GM19455 (cell line): ENCODE results near the gene SAG.

Experiments
- ATAC-seq: cut with Tn5 transposase; IDR thresholded peaks from one replicate; pipeline ENCODE4 v1.9.1; 2021; ENCODE audit not compliant: unreplicated experiment

The SAG gene

DNA sequence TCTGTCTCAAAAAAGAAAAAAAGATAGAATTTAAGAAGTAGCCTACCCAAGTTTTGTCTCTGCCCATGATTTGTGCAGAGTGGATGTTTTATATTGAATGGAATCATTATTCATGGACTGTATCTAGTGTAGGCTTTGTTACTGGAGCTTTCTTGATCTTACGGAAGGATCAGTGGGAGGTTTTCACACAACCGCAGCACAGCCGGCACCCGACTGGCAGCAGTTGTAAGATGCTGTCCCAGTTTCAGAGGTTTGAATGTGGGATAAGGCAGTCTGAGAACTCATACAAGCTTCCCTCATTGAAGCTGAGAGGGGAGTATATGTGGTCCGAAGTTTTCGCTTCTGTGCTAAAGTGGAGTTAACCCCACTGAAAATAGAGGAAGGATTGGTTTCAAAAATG, 19.7 kb upstream of the SAG start:
- no peak for ATAC-seq

DNA sequence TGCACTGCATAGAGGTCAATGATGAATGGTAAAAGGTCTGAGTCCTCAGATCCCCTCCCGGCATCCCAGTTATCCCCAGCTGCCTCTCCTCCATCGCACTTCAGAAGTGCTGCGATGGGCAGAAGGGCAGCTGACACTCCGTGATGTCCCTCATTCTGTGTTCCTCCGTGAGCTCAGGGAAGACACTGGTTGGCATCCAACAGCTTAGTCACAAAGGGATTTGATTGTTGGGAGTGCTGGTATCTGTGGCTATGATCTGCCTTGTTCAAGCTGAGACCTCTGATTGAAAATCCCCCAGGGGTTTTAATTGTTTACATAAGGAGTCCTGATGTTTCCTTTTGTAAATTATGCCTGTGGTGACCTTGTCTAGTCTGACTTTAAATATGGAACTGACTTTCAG, 19.0 kb upstream of the SAG start:
- no peak for ATAC-seq

DNA sequence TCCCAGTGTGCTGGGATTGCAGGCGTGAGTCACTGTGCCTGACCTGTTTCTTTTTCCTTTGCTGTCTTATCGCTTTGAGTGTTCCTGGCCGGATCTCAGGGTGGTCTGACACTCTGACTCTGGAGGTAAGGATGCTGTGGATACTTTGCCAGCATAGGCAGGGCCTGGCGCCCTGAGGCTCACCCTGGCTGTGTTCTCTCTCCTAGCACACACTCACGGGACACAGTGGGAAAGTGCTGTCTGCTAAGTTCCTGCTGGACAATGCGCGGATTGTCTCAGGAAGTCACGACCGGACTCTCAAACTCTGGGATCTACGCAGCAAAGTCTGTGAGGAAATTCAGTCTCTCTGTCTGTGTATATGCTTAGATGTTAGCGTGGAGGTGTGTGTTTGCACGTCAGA, 18.0 kb upstream of the SAG start:
- no peak for ATAC-seq

DNA sequence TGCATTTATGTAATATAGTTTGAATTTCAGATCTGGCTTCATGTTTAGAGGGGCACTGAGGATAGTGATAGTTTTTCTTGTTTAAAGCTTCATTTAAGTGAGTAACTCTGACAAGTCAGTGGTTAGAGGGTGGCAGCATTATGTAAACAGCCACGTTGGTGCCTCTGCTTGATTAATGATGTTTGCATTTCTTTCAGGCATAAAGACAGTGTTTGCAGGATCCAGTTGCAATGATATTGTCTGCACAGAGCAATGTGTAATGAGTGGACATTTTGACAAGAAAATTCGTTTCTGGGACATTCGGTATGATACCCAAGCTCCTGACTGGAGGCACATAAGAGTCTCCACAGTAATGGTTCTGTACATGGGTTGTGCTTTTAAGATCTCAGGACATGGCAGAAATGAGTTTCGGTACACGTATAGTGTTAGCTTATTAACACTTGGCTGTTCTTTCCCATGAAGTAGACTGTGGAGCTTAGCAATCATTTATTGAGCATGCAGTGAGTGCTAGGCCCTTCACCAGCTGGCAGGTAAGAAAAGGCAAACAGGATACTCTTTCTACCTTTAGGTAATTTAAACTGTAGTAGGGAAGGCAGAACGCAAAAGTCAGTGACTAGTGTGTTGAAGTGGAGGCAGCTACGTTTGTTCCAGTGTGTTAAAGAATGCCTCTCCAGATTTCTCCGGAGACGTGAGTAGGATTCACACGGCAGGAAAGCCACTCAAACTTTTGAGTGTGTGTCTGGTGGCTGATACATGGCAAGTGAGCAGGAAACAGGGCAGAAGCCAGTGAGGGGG, 17.4 kb upstream of the SAG start:
- no peak for ATAC-seq

DNA sequence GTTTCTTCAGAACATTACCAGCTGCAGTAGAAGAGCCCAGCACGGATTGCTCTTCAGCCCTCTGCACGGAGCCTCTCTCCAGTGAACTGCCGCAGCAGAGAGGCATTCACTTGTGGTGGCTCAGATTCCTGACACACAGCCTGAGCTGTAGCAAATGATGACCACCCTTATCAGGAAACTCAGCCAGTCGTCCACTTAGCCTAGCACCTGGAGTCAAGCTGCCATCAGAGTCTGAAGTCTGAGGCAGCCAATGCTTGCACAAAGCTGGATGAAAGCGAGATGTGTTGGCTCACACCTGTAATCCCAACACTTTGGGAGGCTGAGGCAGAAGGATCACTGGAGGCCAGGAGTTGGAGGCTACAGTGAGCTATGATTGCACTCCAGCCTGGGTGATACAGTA, 11.7 kb upstream of the SAG start:
- no peak for ATAC-seq

DNA sequence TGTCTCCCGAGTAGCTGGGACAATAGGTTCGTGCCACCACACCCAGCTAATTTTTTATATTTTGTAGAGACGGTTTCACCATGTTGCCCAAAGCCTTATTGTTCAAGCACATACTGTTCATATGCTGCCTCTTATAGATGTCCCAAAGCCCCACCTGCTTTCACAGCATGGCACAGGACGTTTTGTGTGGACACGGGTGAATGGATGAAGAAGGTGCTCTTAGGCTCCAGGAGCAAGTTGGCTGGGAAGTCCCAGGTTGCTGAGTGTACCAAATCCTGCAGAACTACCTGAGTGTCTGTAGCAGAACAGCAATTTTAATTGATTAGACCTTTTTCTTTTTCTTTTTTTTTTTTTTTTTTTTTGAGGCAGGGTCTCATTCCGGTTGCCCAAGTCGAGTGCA, 10.5 kb upstream of the SAG start:
- ATAC-seq = no peak

DNA sequence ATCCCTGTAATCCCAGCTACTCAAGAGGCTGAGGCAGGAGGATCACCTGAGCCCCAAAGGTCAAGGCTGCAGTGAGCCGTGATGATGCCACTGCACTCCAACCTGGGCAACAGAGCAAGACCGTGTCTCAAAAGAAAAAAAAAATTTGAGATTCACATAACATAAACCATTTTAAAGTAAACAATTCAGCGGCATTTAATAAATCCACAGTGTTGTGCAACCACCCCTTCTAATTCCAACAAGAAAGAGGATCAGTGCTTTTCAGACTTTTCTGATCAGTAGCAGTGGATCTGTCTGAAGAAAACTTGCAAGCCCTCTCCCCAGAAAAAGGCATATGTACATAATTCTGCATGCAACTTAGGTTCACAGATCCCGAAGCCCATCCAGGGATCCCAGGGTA, 7.2 kb upstream of the SAG start:
- no peak for ATAC-seq

DNA sequence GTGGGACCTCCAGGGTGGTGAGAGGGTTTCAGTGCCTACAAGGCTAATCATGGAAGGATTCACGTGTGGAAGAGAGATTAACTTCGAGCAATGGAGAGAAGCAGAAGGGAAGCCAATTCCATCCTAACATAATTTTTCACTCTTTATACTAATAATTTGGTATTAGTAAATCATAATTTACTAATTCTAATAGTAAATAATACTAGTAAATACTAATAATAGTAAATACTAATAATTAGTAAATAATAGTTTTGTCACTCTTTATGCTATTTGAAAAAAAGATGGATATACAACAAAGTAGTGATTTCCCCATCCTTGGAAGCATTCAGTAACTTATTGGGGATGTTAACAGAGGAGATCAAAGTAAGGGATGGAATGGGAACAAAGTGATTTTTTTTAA, 6.4 kb upstream of the SAG start:
- no peak for ATAC-seq

DNA sequence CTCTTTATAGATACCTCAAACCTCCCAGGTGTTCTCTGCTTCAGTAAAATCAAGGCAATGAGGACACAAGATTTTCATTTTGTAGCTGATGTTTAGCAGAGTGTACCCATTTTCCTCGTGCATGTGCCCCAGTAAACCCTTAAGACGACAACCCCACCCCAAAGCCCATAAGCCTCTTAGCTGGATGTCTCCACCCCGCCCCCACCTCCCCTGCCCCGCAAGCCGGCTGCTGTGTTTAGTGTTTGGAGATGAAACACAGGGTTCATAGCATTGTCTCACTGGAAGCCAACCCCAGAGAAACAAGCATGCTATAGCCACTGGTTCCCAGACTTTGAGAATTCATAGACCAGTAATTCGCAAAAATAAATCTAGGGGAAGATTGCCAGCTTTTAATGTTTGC, 5.8 kb upstream of the SAG start:
- ATAC-seq = no peak

DNA sequence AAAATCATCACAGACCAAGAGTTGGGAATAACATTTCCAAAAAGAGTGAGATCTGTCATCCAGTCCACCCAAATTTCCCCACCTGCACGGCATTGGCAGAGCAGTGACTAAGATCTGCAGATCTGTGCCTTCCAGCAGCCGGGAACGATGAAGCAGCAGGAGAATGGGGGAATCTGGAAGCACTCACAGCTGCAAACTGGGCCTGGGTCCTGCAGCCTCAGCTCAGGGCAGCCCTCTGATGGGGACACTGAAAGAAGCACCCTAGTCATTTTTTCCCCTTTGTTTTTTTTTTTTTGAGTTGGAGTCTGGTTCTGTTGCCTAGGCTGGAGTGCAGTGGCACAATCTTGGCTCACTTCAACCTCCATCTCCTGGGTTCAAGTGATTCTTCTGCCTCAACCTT, 4.4 kb upstream of the SAG start:
- no peak for ATAC-seq

DNA sequence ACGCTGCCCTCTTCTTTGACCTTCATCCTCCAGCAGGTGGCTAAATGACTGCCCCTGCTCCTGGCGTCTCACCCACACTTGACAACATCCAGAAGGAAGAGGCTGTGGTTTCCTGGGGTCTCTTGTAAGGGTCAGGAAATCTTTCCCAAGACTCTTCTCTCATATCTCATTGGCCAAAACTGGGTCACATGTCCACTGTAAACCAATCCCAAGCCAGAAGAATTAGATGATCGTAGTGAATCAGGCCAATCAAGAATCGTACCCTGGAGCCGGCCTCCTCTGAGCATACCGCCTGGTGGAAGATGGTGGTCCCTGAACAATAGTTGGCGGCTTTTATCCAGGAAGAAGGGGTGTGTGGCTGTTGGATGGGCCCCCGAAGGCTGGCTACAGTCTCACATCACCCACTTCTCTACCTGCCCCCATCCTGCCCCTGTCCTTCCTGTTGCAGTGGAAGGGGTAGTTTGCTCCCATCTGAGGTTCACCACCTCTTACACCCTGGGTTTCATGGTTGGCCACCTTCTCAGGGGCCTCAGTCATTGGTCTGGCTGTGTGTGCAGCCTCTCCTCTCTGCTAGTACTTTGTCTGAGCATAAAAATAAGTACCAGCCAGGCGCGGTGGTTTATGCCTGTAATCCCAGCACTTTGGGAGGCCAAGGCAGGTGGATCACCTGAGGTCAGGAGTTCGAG, 3.8 kb downstream of the SAG start:
- no peak for ATAC-seq

DNA sequence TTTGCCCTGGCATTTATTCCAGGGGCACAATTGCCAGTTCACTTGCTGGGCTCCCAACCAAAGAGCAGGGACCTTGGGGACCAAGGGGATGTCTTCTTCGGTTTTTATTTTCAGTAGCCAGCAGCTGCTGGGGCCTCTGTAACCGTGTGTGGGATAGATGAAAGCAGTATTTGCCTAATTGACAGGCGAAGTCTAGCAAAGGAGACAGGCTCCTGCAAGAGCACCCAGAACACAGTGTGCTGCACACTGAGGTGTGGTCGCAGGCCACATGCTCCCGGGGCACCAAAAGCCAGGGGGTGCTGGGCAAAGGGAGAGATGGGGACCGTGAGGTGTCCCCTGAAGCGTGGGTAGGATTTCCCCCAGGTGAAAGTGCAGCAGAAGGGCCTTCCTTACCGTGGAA, 5.3 kb downstream of the SAG start:
- ATAC-seq = no peak

DNA sequence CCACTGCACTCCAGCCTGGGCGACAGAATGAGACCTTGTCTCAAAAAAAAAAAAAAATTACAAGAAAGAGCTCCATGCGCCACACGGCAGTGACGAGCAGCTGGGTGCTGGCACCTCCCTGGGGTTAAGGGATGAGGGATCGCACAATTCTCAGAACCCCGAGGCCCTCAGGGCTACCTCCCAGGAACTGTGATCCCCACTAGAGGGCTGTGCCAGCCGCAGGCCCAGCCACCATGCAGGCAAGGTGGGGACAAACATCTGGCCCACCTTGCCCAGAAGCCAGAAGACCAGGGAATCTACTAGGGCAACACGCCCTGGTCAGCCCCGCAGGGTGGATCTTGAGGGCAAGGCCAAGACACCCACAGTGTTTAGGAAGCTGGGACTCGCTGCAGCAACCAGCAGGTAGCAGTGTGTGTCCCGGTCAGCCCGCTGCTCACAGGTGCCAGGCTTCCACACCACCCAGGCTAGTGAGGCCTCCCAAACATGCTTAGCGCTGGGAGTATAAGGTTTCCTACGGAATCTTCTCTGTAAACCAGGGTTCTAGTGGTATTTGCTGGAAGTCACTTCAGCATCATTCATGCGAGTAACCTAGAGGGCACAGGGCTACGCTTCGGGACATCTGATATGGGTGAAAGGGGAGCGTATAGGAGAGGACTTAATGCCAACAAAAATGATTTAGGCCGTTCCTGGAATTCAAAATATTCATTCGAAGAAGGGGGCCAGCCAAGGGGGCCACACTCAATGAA, 6.7 kb downstream of the SAG start:
- no peak for ATAC-seq

DNA sequence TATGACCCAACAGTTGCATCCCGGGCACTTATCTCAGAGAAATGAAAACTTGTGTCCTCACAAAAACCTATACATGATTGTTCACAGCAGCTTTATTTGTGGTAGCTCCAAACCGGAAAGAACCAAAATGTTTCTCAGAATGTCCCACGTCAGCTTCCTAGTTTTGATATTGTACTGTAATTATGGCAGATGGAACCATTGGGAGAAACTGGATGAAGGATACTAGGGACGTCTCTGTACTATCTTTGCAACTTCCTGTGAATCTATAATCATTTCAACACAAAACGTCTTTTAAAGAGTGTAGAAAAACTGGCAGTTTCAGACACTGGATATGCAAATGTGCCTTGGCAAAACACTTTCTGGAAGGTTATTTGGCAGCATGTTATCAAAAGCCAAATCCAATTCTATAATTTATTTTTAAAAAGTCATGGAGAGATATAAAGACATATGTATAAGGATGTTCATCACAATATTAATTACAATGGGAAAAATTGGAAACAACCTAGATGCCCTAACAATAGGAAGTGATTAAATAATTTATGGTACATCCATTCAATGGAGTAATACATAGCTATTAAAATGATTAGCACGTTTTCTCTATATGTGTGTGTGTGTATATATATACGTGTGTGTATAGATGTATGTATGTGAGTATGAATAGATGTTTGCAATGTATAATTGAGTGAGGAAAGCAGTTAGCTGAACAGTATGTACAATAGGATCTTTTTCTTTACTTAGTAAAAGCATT, 9.8 kb downstream of the SAG start:
- ATAC-seq = no peak

DNA sequence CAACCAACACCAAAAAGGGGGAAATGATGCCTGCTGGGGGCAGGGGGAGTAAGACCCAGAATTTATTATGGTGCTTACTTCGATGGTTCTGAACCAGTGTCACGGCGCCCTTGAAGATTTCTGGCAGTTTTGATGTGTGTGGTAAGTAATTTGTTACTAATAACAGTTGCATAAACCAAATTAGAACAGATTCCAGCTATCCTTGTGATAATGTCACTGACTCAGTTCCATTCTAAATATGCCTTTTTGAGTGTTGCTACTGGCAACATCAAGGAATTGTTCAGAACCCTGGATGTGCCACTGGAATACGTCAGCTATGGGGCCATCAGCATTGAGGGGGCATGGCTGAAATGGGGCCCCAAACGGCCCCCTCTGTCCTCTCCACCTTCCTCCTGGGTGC, 11.6 kb downstream of the SAG start:
- ATAC-seq = no peak

DNA sequence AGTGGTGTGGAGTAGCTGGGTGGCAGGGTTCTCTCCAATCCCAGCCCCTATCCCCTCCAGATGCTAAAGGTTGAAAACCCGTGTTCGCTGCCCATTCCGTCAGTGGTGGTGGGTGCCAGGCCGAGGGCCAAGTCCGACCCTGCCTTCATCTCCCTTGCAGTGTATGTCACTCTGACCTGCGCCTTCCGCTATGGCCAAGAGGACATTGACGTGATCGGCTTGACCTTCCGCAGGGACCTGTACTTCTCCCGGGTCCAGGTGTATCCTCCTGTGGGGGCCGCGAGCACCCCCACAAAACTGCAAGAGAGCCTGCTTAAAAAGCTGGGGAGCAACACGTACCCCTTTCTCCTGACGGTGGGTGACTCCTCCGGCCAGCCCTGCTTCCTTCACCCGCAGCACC, 12.9 kb downstream of the SAG start:
- ATAC-seq = no peak

DNA sequence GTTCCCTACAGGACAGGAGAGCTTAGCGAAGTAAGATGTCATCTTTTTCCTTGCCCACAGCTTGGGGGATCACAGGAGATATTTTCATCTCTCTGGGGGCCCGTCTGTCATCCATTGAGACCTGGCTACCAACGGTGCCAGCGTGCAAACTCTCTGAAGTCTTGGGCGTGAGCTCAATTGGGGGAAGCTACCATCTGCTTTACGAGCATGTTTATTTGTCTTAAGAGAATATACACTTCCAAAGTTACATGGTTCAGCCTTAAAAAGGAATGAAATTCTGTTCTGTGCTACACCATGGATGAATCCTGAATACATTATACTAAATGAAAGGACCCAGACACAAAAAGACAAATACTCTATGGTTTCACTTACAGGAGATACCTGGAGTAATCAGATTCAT, 13.6 kb downstream of the SAG start:
- no peak for ATAC-seq

DNA sequence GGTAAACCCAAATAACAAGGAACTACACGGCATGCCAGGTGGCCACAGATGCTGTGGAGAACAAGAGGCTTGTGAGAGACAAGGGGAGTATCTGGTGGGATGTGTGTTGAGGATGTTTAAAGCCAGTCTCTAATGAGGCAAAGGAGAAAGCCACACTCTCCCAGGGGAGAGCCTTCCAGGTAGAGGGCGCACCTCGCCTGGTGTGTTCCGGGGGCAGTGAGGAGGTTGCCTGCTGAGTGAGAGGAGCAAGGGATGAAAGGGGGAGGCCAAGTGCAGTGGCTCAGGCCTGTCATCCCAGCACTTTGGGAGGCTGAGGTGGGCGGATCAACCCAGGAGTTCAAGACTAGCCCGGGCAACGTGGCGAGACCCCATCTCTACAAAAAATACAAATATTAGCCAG, 16.2 kb downstream of the SAG start:
- no peak for ATAC-seq

DNA sequence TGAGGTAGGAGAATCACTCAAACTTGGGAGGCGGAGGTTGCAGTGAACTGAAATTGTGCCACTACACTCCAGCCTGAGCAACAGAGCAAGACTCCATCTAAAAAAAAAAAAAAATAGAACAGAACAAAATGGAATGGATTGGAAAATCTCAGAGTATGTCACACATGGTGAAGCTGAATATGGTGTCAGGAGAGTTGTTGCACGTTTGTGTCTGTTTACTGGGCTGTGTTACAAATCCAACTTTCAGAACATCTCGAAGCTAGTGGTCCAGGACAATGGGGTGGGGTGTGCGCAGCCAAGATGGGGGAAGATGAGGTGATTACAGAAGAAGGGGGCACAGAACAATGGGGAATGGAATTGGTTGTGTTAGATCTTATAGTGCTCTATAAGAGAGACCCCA, 17.6 kb downstream of the SAG start:
- no peak for ATAC-seq

DNA sequence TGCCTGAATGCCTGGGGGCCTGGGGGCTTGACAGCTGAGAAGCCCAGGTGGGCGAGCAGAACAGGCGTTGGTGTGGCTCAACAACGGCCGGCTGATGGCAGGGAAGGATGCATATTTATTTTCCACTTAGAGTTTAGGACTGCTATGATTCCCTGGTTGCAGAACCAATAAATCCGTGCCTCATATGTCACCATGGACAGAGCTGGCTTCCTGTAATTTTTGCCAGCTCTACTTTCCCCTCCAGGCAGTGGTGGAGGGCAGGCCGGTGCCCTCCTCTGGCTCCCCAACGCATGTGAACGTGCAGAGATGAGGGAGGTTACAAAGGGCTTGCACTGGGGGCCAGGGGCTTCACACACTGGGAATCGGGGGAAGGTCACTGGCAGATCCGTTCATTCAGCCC, 18.2 kb downstream of the SAG start:
- ATAC-seq = no peak

DNA sequence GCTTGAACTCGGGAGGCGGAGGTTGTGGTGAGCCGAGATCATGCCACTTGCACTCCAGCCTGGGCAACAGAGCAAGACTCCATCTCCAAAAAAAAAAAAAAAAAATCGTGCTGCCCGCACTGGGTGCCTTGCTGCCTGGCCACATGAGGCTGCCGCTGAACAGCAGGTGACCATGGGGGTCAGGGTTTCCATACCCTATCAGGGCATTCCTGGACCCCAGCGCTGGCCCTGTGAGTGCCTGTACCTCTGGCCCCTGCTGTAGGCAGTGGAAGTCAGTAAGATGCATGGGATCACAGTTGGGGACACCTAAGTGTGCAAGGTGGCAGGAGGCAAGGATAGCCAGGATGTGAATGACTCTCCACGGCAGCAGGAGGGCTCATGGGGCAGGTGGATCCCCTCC, 18.9 kb downstream of the SAG start:
- ATAC-seq = no peak

DNA sequence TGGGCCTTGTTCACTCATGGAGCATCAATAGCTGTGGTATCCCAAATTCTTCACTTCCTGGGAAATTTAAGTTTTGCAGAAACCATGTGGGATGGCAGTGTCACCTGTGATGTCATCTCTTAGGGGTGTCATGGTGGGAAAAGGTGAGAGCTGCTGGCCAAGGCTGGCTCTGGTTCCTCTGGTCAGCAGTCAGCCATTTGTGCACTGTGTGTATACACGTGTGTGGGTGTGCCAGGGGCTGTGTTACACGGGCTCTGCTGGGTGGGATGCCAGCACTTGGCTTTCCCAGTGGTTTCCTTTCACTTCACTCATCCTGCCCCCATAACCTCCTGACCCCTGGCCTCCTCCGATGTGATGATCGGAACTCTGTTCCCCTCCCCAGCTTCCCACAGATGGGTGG, 21.3 kb downstream of the SAG start:
- ATAC-seq = no peak
